SW 1271 (cell line): Measurements from ENCODE around the gene ESRP2.
A peak's percentile ranks its signal among the peaks of the same experiment; 100 is the strongest.

Experiments used
- DNase-seq, 2 experiments: peaks; one replicate each; lab custom pipeline; 2025; lab: John Stamatoyannopoulos, UW

The ESRP2 gene

GRCh38 chr16:68235887-68236136 is at the start of gene ESRP2:
Gene ESRP2 (minus strand): TSS chr16:68236127. CDS start chr16:68236045, 82 bp downstream.
- no peak for DNase-seq

- no peak for DNase-seq
Observed at GRCh38 chr16:68285683-68286082, 49.8 kb upstream of the ESRP2 start.

DNA sequence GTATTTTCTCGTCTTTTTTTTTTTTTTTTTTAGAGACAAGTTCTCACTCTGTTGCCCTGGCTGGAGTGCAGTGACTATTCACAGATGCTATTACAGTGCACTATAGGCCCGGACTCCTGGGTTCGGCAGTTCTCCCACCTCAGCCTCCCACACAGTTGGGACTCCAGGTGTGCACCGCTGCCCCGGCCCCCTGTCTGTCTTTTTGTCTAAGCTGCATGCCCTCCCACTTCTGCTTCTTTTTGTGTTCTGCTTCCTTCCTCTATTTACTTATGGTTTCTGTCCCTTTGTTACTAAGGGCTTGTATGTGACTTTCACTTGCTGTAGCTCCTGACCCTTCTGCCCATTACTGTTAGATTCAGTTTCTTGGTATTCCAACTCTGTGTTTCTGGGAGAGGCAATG is 48.9 kb upstream of the ESRP2 start:
- DNase-seq: no peak

DNA sequence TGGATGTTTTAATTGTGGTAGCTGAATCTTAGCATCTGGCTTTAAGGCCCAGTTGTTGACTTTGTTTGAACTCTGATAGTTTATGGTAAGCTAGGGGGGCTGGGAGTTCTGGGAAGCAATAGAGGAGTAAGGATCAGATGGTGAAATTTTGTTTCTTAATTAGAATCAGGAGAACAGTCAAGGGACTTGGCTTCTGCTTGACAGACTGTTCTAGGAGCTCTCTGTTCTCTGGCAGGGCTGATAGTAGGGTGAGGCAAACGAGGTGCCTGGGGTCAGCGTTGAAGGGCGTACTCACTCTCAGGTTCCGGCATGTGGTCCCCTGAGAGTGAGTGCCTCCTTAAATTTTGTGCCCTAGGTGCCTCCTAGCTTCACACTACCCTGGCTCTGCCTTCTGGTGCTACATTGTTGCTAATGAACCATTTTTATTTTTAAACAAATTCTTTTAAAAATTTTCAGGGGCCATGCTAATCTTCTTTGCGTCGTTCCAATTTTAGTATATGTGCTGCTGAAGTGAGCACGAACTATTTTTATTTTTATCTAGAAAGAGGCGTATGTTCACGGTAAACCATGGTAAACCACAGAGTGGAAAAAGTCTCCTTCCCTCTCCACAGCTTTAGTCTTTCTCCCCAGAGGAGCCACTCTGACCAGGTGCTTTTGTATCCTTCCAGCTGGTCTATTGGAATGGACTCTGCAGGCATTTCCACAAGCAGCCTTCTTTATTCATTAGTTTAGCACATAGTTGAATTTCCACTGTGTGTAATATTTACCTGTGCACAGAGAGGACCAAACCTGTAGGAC is 48.1 kb upstream of the ESRP2 start:
- no peak for DNase-seq

DNA sequence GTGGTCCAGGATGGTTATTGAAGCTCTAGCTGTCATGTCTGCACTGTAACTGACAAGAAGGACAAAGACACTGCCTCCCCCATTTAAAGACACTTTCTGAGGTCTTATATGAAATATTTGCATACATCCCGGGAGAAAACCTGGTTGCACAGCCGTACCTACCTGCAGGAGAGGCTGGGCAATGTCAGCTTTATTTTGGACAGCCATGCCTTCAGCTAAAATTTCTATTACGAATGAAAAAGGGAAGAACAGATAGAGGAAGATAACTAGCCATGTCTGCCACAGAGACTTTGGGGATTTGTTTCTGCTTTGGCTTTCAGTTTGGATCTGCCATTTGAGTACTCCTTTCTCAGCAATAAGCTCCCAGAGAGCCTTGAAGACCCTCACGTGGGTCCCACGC is 47.4 kb upstream of the ESRP2 start:
- DNase-seq: no peak

GRCh38 chr16:68282064-68282452 is 46.1 kb upstream of the ESRP2 start:
- DNase-seq: no peak

DNA sequence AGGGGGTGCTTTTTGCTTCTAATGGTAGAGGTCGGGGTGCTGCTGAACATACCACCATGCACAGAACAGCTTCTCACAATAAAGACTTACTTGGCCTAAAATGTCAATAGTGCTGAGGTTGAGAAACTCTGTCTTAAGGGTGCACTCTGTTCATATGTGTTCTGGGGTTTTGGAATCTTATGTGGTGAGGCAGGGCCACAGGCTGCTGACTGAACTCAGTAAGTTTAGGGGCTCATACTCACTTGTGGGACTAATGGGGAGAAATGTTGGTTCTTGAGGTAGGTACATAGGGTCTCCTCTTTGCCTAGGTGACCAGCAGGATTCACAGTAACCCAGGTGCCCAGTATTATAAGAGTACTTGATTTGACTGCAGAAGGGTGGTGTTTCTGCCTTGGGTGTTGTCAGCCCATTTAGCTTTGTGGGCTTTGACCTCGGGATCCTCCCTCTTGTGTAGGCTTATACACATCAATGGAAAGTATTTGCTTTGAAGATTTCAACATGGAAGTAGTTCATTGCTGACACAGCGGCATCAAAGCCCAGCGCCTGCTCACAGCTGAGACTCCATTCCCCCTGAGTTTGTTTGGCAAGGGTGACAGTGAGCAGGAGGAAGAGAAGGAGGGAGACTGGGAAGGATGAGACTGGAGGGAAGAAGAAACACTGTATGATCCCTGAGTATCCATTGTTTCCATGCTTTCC is 45.6 kb upstream of the ESRP2 start:
- no peak for DNase-seq

- no peak for DNase-seq
Observed at GRCh38 chr16:68279726-68280558, 44.0 kb upstream of the ESRP2 start.

- DNase-seq: no peak
Observed at GRCh38 chr16:68276223-68276622, 40.3 kb upstream of the ESRP2 start.

DNA sequence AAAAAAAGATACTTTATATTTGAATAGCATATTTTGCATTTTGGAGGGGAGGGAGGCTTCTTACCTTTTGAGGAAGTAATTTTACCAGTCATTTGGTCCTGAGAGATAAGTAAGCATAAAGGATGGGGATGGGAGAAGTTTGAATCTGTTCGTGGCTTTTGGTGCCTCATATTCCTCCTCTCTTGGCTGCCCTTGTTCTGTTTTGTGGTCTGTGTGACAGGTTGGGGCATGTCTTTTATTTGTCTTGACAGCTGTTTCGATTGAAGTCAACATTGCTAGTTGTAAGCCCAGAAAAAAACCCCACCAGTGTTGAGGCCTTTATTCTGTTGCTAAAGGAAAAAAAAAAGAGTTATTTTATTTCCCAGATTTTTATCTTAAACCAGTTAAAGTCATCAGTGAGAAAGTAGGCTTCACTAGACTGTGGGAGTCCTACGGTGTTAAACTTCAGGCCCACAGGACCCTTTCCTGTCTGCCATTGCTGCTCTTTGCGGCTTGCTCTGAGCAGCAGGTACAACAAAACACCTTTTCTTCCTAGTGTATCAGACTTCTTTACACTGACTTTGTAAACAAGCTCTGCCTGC is 39.8 kb upstream of the ESRP2 start:
- no peak for DNase-seq

- DNase-seq: no peak
Observed at GRCh38 chr16:68274441-68274840, 38.5 kb upstream of the ESRP2 start.

- DNase-seq: no peak
Observed at GRCh38 chr16:68273896-68274295, 38.0 kb upstream of the ESRP2 start.

DNA sequence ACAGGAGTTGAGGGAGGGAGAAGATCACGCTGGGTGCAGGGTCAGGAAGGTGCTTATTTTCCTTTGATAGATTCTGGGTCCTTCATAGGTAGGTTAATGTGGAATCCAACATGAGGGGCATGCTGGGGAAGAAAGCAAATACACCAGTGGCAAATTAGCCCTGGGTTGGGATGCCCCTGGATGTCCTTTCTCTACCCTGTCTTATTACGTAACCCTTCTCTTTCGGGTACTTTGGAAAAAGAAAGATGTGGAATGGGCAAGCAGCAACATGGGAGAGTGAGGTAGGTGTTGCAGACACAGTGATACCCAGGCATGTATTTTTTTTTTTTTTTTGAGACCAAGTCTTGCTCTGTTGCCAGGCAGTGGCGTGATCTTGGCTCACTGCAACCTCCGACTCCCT is 37.5 kb upstream of the ESRP2 start:
- DNase-seq: no peak

DNA sequence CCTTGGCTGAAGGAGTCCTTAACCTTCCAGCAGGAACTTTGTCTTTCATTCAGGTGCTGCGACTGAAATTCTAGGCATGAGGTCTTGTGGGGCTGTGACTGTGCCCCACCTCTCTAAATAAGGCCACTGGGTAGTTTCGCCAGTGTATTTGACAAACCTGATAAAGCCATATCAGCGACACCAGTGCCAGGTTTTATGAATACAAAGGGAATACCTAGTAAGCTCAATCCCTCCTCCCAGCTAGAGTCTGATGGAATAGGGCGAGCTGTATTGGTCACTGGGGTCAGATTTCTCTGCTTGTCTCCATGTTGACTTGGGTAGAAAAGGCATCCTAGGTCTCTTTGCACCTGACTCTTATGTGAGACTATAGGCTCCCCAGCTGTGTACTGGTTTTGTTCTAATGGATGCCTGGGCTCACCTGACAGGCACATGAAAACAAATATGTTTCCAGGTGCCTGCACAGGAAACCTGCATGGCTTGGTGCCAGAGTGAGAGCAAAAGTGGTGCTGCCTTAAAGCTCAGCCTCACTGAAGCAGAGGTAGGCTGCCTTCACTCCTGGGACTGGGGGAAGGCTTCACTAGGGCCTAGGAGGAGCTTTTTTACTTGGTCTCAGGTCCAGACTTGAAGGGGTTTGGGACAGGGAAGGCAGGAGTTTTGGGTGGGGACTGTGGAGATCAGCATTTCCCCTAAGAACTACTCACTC is 36.7 kb upstream of the ESRP2 start:
- DNase-seq: no peak

- no peak for DNase-seq
Observed at GRCh38 chr16:68270353-68270752, 34.4 kb upstream of the ESRP2 start.

DNA sequence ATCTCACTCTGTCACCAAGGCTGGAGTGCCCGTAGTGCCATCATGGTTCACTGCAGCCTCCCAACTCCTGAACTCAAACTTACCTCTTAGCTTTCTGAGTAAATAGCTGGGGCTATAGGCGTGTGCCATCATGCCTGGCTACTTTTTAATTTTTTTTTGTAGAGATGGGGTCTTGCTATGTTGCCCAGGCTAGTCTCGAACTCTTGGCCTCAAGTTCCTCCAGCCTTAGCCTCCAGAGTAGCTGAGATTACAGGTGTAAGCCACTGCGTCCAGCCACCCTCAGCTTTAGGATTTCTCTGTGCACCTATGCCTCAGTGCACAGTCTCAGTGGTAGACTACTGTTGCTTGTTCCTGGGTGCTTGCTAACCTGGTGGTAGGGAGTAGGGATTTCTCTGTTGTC is 33.9 kb upstream of the ESRP2 start:
- no peak for DNase-seq

- DNase-seq: no peak
Observed at GRCh38 chr16:68267612-68268405, 31.9 kb upstream of the ESRP2 start.

GRCh38 chr16:68265078-68265920 is 29.4 kb upstream of the ESRP2 start:
- DNase-seq: peak; percentile 43 to 60

- DNase-seq: peak; percentile 32 to 77
Observed at GRCh38 chr16:68264128-68265077, 28.5 kb upstream of the ESRP2 start, which contains the start of gene SLC7A6. Gene SLC7A6 (plus strand): TSS chr16:68264526. CDS start chr16:68274727, 10,201 bp downstream.
